NCI-H345 treated with DMSO at 0.1 percent for 48 hours (cell line): ENCODE results near the gene GSE1.

Experiments
- DNase-seq: peaks from one replicate; lab custom pipeline; 2025; ENCODE audit not compliant: unreplicated experiment; lab: John Stamatoyannopoulos, UW

Gene GSE1

GRCh38 chr16:85612801-85613603 is at the start of gene GSE1:
TSS of gene GSE1 (plus strand) at chr16:85613322. CDS start at chr16:85613392, 70 bp downstream.
- DNase-seq, result peak; percentile 73

- DNase-seq, result no peak
Measured at GRCh38 chr16:85563515-85564276, 49.4 kb upstream of the GSE1 start.

GRCh38 chr16:85564277-85565051 is 48.7 kb upstream of the GSE1 start:
- no peak for DNase-seq

GRCh38 chr16:85565340-85565739 is 47.8 kb upstream of the GSE1 start:
- no peak for DNase-seq

- DNase-seq, result no peak
Measured at GRCh38 chr16:85565801-85566526, 47.2 kb upstream of the GSE1 start.

- DNase-seq, result no peak
Measured at GRCh38 chr16:85566561-85567100, 46.5 kb upstream of the GSE1 start.

- no peak for DNase-seq
Measured at GRCh38 chr16:85567101-85567866, 45.8 kb upstream of the GSE1 start.

- DNase-seq, result no peak
Measured at GRCh38 chr16:85567935-85568334, 45.2 kb upstream of the GSE1 start.

GRCh38 chr16:85568519-85568918 is 44.6 kb upstream of the GSE1 start:
- no peak for DNase-seq

GRCh38 chr16:85569039-85569614 is 44.0 kb upstream of the GSE1 start:
- DNase-seq, result no peak

- peak; percentile 96 for DNase-seq
Measured at GRCh38 chr16:85569615-85570212, 43.4 kb upstream of the GSE1 start.

- no peak for DNase-seq
Measured at GRCh38 chr16:85570213-85570734, 42.8 kb upstream of the GSE1 start.

- no peak for DNase-seq
Measured at GRCh38 chr16:85570735-85571562, 42.2 kb upstream of the GSE1 start.

- DNase-seq, result no peak
Measured at GRCh38 chr16:85571563-85571812, 41.6 kb upstream of the GSE1 start.

GRCh38 chr16:85571813-85572619 is 41.1 kb upstream of the GSE1 start:
- no peak for DNase-seq

- no peak for DNase-seq
Measured at GRCh38 chr16:85573045-85573695, 40.0 kb upstream of the GSE1 start.
